ENCODE data around the gene IGSF9B. TPM values are rescaled to one million over a fixed set of nuclear protein-coding genes. Genes with fewer than 3 reads are reported as not detected.

The IGSF9B gene
- total RNA-seq, 4 donors from 2014 or later: 5.2 to 14.5 (median 8.0) TPM

DNA sequence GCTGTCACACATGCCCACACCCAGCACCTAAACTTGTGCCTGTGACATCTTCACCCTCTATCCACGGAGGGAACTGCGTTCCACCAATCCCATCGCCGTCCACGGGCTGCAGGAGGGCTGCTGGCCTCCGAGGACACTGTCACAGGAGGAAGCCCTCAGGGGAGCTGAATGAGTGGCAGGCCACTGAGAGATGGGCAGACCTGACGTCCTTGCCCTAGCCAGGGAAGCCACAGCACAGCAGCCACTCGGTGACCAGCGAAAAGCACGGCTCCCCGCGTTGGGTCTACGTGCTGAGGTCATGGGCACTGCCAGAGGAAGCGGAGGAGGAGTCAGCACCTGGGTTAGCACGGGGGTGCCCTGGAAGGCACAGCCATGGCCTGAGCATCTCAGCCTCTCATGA is 50.5 kb downstream of the IGSF9B start:
- intact Hi-C loops (cut with DNase I; ENCODE audit: low total_unique reads): no loop called here
- no peak for TF ChIP-seq POLR2A (IDR thresholded peaks at IDR 0.05)
- TF ChIP-seq, protein P1, sequence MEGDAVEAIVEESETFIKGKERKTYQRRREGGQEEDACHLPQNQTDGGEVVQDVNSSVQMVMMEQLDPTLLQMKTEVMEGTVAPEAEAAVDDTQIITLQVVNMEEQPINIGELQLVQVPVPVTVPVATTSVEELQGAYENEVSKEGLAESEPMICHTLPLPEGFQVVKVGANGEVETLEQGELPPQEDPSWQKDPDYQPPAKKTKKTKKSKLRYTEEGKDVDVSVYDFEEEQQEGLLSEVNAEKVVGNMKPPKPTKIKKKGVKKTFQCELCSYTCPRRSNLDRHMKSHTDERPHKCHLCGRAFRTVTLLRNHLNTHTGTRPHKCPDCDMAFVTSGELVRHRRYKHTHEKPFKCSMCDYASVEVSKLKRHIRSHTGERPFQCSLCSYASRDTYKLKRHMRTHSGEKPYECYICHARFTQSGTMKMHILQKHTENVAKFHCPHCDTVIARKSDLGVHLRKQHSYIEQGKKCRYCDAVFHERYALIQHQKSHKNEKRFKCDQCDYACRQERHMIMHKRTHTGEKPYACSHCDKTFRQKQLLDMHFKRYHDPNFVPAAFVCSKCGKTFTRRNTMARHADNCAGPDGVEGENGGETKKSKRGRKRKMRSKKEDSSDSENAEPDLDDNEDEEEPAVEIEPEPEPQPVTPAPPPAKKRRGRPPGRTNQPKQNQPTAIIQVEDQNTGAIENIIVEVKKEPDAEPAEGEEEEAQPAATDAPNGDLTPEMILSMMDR (IDR thresholded peaks at IDR 0.05): no peak
- no peak overlapping the region for H3K4me3 ChIP-seq (ENCODE audit: low read depth, poor library complexity, severe bottlenecking)
- WGBS, 2 donors: 88 to 94% methylated on average over 15 of the region's 15 CpGs
- DNase-seq (ENCODE audit: low spot score in 2 of 2): no peak

DNA sequence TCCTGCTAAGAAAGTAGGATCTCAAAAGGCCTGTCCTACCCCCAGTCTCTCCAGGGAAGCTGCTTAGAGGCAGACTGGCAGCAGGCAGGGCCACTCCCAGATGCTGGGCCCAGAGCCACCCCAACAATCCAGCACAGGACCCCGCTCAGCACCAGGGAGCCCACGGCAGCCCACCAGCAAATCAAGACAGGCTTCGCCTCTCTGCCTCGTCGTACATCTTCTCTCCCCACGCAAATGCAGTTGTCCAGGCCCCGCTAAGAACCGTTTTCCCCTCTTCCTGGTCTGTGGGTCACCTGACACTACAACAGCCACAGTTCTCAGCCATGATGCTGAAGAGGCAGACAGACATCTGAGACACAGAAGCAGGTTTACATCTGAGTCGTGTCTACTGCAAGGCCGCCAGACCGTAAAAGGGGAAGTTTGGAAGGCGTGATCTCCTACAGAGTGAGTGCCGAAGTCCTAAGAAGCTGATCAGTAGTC is 51.1 kb downstream of the IGSF9B start:
- 91 to 96% methylated on average over 13 of the region's 13 CpGs for WGBS, 2 donors
- DNase-seq (ENCODE audit: low spot score in 2 of 2): no peak
- no peak overlapping the region for H3K4me3 ChIP-seq (ENCODE audit: low read depth, poor library complexity, severe bottlenecking)
- intact Hi-C loops (cut with DNase I; ENCODE audit: low total_unique reads): no loop called here
- TF ChIP-seq, protein P1 (IDR thresholded peaks at IDR 0.05): no peak
- TF ChIP-seq POLR2A (IDR thresholded peaks at IDR 0.05): no peak

DNA sequence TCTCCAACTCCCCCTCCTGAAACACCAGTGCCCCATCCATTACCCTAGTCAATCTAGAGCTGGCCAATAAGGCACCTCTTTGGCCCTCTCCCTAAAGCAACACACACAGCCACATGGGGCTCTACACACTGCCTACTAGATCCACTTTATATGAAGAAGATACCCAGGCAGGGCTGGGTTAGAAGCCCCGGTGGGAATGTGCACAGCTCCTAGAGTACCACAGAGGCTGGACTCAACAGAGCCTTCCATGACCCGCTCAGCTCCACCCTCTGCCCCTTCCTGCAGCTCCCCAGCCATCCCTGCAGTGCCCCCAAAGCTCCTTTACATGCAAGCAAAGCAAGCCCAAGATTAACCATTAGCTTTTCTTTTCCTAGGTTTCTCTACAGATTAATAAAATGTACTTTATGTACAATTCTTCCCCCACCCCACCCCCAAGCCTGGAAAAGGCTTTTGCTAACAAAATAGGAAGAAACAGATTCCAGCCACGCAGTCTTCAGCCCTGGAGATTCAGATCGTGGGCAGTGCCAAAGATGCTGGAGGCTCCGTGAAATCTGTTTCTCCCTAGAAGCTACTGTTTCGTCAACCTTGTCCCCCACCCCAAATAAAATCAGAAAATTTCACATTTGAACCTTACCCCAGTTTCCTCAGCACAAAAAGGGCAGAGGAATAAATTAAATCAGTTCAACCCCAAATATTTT is 51.8 kb downstream of the IGSF9B start:
- no peak overlapping the region for H3K4me3 ChIP-seq (ENCODE audit: low read depth, poor library complexity, severe bottlenecking)
- intact Hi-C loops (cut with DNase I; ENCODE audit: low total_unique reads): no loop called here
- no peak for TF ChIP-seq POLR2A (IDR thresholded peaks at IDR 0.05)
- TF ChIP-seq, protein P1 (IDR thresholded peaks at IDR 0.05): no peak
- WGBS, 2 donors: 90 to 92% methylated on average over 6 of the region's 6 CpGs
- DNase-seq (ENCODE audit: low spot score in 2 of 2): peak in 1 of 2 donors; percentile 46

DNA sequence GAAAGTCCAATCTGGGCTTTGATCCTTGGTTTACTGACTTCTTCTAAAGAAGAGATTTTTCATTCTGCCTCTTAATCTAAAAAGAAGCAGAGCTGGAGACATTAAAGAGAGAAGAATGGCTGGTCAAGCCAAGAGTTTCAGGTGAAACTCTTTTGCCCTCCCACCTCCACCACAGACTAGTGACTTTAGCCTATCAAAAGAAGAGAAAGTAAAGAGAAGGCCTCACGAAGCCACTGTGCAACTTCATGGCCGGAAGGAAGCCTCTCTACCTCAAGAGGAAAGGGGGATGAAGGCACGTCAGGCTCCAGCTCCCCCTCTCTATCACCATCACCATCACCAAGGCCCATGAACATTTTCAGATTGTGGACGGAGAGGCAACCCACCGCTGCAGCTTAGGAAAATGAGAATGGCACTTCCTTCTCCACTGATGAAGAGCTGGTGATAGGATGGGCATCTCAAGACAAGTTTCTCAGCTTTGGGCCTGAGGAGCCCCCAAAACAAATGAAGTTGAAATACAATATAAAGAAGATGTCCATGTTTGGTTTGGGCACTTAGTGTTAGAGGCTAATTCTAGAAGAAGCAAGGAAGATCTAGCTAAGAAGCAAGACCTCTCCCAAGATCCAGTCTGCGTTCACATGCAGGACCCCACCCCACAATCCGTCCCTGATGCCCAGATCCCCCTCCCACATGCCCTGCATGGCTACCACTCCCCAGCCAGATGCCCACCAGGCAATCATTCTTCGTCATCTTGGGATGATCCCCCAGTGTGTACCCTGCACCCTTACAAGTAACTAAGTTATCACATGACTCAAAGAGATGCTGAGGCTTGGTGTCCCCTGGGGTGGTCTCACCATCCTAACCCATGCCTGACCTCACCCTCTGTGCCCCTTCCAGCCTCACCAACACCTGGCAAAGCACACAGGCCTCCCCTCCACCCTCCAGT is 52.6 kb downstream of the IGSF9B start:
- TF ChIP-seq, protein P1 (IDR thresholded peaks at IDR 0.05): no peak
- no peak for TF ChIP-seq POLR2A (IDR thresholded peaks at IDR 0.05)
- intact Hi-C loops (cut with DNase I; ENCODE audit: low total_unique reads): no loop called here
- H3K4me3 ChIP-seq (ENCODE audit: low read depth, poor library complexity, severe bottlenecking): no peak overlapping the region
- WGBS, 2 donors: 88 to 91% methylated on average over 8 of the region's 8 CpGs
- DNase-seq (ENCODE audit: low spot score in 2 of 2): peak in 1 of 2 donors; percentile 57

DNA sequence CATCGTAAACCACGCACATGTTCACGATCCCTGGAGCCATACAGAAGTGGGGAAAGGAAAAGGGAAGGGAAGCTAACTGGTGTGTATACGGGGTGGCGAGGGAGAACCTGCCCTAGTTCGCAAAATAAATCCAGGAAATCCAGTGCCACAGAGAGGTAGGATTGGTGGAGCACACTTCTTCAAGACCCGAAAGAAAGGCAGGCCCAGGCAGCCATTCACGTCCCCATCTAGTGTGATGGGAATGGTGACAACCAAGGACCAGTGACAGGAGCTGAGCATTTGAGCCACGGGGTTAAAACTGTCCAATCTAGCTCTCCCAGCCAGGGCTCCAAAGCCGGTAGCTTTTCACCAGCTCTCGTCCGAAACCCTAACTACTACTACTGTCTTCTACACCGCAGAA is 53.7 kb downstream of the IGSF9B start:
- 88 to 93% methylated on average over 13 of the region's 13 CpGs for WGBS, 2 donors
- no peak overlapping the region for H3K4me3 ChIP-seq (ENCODE audit: low read depth, poor library complexity, severe bottlenecking)
- DNase-seq (ENCODE audit: low spot score in 2 of 2): peak in 1 of 2 donors; percentile 39
- no peak for TF ChIP-seq POLR2A (IDR thresholded peaks at IDR 0.05)
- TF ChIP-seq, protein P1 (IDR thresholded peaks at IDR 0.05): no peak
- intact Hi-C loops (cut with DNase I; ENCODE audit: low total_unique reads): no loop called here

All from lower leg skin (tissue), 4 donors.